ENCODE data around the gene BRICD5. TPM values are rescaled to one million over a fixed set of nuclear protein-coding genes. Genes with fewer than 3 reads are reported as not detected.
A peak's percentile ranks its signal among the peaks of the same experiment; 100 is the strongest.

Gene BRICD5
- total and polyA plus RNA-seq, 2 donors from 2014 or later: 7.2 to 8.2 TPM

- DNase-seq (peak in 1 of 5 donors; percentile 76), FAIRE-seq (no peak)
- intact Hi-C loops (cut with DNase I): no loop called here
- no peak overlapping the region for H3K27ac ChIP-seq (ENCODE audit: low read depth in 2 of 2, low read length in 2 of 2)
- no peaks in the 10 kb centered on the region for H3K9me3 ChIP-seq (ENCODE audit: control insufficient read depth in 2 of 3, insufficient read depth in 1 of 3, low read length in 3 of 3)
- no peaks in the 10 kb centered on the region for H3K27me3 ChIP-seq (ENCODE audit: control insufficient read depth, insufficient read depth, low read length)
- no peak overlapping the region for H3K4me3 ChIP-seq (ENCODE audit: low read length in 3 of 3)
- peaks cover 0 to 7% (median 0%) of the 10 kb centered on the region in 3 donors for H3K4me1 ChIP-seq (ENCODE audit: control insufficient read depth in 2 of 3, insufficient read depth in 2 of 3, low read depth in 1 of 3, low read length in 3 of 3)
- H3K36me3 ChIP-seq (ENCODE audit: control insufficient read depth in 2 of 3, insufficient read depth in 3 of 3, low read length in 3 of 3): peaks cover 0 to 17% (median 12%) of the 10 kb centered on the region in 3 donors
- TF ChIP-seq, protein P1, sequence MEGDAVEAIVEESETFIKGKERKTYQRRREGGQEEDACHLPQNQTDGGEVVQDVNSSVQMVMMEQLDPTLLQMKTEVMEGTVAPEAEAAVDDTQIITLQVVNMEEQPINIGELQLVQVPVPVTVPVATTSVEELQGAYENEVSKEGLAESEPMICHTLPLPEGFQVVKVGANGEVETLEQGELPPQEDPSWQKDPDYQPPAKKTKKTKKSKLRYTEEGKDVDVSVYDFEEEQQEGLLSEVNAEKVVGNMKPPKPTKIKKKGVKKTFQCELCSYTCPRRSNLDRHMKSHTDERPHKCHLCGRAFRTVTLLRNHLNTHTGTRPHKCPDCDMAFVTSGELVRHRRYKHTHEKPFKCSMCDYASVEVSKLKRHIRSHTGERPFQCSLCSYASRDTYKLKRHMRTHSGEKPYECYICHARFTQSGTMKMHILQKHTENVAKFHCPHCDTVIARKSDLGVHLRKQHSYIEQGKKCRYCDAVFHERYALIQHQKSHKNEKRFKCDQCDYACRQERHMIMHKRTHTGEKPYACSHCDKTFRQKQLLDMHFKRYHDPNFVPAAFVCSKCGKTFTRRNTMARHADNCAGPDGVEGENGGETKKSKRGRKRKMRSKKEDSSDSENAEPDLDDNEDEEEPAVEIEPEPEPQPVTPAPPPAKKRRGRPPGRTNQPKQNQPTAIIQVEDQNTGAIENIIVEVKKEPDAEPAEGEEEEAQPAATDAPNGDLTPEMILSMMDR (IDR thresholded peaks at IDR 0.05; ENCODE audit: borderline replicate concordance, extremely low read depth, insufficient read depth): no peak
- no peak overlapping the region for H3K9ac ChIP-seq (ENCODE audit: low read length in 3 of 3)
These were observed 27.6 kb upstream of the BRICD5 start for GRCh38 chr16:2238150-2238837.

GRCh38 chr16:2237493-2238149 is 27.0 kb upstream of the BRICD5 start:
- H3K27ac ChIP-seq (ENCODE audit: low read depth in 2 of 2, low read length in 2 of 2): no peak overlapping the region
- H3K4me1 ChIP-seq (ENCODE audit: control insufficient read depth in 2 of 3, insufficient read depth in 2 of 3, low read depth in 1 of 3, low read length in 3 of 3): peaks cover 0 to 7% (median 0%) of the 10 kb centered on the region in 3 donors
- H3K9me3 ChIP-seq (ENCODE audit: control insufficient read depth in 2 of 3, insufficient read depth in 1 of 3, low read length in 3 of 3): no peaks in the 10 kb centered on the region
- TF ChIP-seq, protein P1 (IDR thresholded peaks at IDR 0.05; ENCODE audit: borderline replicate concordance, extremely low read depth, insufficient read depth): no peak
- peak in 2 of 5 donors; percentile 20 to 69 for DNase-seq
- peaks cover 0 to 17% (median 5%) of the 10 kb centered on the region in 3 donors for H3K36me3 ChIP-seq (ENCODE audit: control insufficient read depth in 2 of 3, insufficient read depth in 3 of 3, low read length in 3 of 3)
- no peaks in the 10 kb centered on the region for H3K27me3 ChIP-seq (ENCODE audit: control insufficient read depth, insufficient read depth, low read length)
- H3K9ac ChIP-seq (ENCODE audit: low read length in 3 of 3): no peak overlapping the region
- FAIRE-seq: no peak
- intact Hi-C loops (cut with DNase I): no loop called here
- no peak overlapping the region for H3K4me3 ChIP-seq (ENCODE audit: low read length in 3 of 3)

DNA sequence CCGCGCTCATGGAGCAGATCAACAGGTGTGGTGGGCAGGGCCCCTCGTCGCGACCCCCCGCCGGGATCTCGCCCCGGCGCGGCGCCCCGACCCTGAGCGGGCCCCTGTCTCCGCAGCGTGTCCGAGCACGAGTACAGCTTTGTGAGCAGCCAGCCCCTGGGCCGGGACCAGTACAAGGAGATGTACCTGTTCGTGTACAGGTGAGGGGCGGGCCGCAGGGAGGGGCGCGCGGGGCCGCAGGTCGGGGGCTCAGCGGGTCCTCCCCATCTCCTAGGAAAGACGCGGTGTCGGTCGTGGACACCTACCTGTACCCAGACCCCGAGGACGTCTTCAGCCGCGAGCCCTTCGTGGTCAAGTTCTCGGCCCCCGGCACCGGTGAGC is 26.4 kb upstream of the BRICD5 start:
- no peak for DNase-seq
- Histone ChIP-seq H3K27me3 (ENCODE audit: control insufficient read depth, insufficient read depth, low read length) (no peaks in the 10 kb centered on the region), H3K36me3 (ENCODE audit: control insufficient read depth in 2 of 3, insufficient read depth in 3 of 3, low read length in 3 of 3) (peaks cover 0 to 12% (median 4%) of the 10 kb centered on the region in 3 donors), H3K9me3 (ENCODE audit: control insufficient read depth in 2 of 3, insufficient read depth in 1 of 3, low read length in 3 of 3) (no peaks in the 10 kb centered on the region), H3K27ac (ENCODE audit: low read depth in 2 of 2, low read length in 2 of 2) (no peak overlapping the region), H3K4me1 (ENCODE audit: control insufficient read depth in 2 of 3, insufficient read depth in 2 of 3, low read depth in 1 of 3, low read length in 3 of 3) (peaks cover 0 to 7% (median 0%) of the 10 kb centered on the region in 3 donors), H3K9ac (ENCODE audit: low read length in 3 of 3) (no peak overlapping the region), H3K4me3 (ENCODE audit: low read length in 3 of 3) (no peak overlapping the region)
- intact Hi-C loops (cut with DNase I): no loop called here
- no peak for FAIRE-seq
- TF ChIP-seq, protein P1 (IDR thresholded peaks at IDR 0.05; ENCODE audit: borderline replicate concordance, extremely low read depth, insufficient read depth): no peak

Measured in kidney (tissue), 14 donors.